B cell (primary cell): ENCODE results near the gene GALM. TPM values are rescaled to one million over a fixed set of nuclear protein-coding genes. Genes with fewer than 3 reads are reported as not detected.

ENCODE experiments used
- ATAC-seq: fragments of 200-7000 bp; cut with Tn5 transposase; one replicate; pipeline ENCODE4 v1.10.0; 2021; ENCODE audit warnings: low read depth, mild to moderate bottlenecking, moderate number of reproducible peaks, moderate library complexity
- CTCF ChIA-PET: fragments of 350-600 bp; sonication (Branson Sonifier 250); formaldehyde crosslinking; loops from one replicate; lab custom pipeline; 2021; ENCODE audit warnings: antibody characterized with exemption, inconsistent platforms; lab: Charles Lee
- POLR2A ChIA-PET: fragments of 350-600 bp; sonication (Branson Sonifier 250); formaldehyde crosslinking; loops from one replicate; lab custom pipeline; 2021; ENCODE audit warnings: antibody characterized with exemption; lab: Charles Lee
- DNase-seq: peaks from one replicate; pipeline ENCODE4 v3.0.0; 2013
- H2AFZ ChIP-seq: 2 replicates; pipeline ENCODE4 v1.6.1; 2012; ENCODE audit warnings: mild to moderate bottlenecking, low read depth, low read length; ENCODE audit not compliant: insufficient read depth, poor library complexity, severe bottlenecking
- H3K27ac ChIP-seq, 2 donors: 1 replicate in 1 of 2; 2 replicates in 1 of 2; pipeline ENCODE4 v1.5.1; 2012 to 2013; ENCODE audit warnings: low read length in 2 of 2, mild to moderate bottlenecking in 2 of 2, moderate library complexity in 1 of 2
- H3K27me3 ChIP-seq, 4 experiments: fragments of 200-600 bp in 1 of 4; sonication (generic) in 1 of 4; replicated peaks in 1 of 4; 1 replicate in 2 of 4; 2 replicates in 2 of 4; pipeline versions ENCODE4 v1.6.1 to v1.7.0; 2013 to 2016; ENCODE audit warnings: low read length in 3 of 4, mild to moderate bottlenecking in 2 of 4, mixed read lengths in 1 of 4, moderate library complexity in 1 of 4; ENCODE audit not compliant: insufficient read depth in 4 of 4, control insufficient read depth in 3 of 4; ENCODE audit errors: control extremely low read depth in 1 of 4
- H3K36me3 ChIP-seq, 2 experiments: replicated peaks in 1 of 2; 1 replicate in 1 of 2; 2 replicates in 1 of 2; pipeline versions ENCODE4 v1.6.1 to v1.7.1; 2013; ENCODE audit warnings: low read length in 1 of 2; ENCODE audit not compliant: insufficient read depth in 2 of 2, control insufficient read depth in 1 of 2; ENCODE audit errors: control extremely low read depth in 1 of 2, extremely low read depth in 1 of 2
- H3K4me1 ChIP-seq, 2 donors: fragments of 200-600 bp in 1 of 2; sonication (generic) in 1 of 2; 1 replicate in 1 of 2; 2 replicates in 1 of 2; pipeline versions ENCODE4 v1.5.1 to v1.6.1; 2013 to 2017; ENCODE audit warnings: low read length in 2 of 2; ENCODE audit not compliant: control insufficient read depth in 2 of 2, insufficient read depth in 2 of 2
- H3K4me2 ChIP-seq: replicated peaks from 2 replicates; pipeline ENCODE3; 2012; ENCODE audit warnings: mild to moderate bottlenecking, low read depth, low read length; ENCODE audit not compliant: poor library complexity, severe bottlenecking
- H3K4me3 ChIP-seq, 5 experiments: fragments of 200-600 bp in 1 of 5; sonication (generic) in 1 of 5; 1 replicate in 3 of 5; 2 replicates in 2 of 5; pipeline versions ENCODE4 v1.5.1 to v1.7.0; 2011 to 2016; ENCODE audit warnings: low read length in 4 of 5, mild to moderate bottlenecking in 4 of 5, low read depth in 2 of 5, control low read depth in 1 of 5, moderate library complexity in 1 of 5; ENCODE audit not compliant: insufficient read depth in 1 of 5; ENCODE audit errors: control extremely low read depth in 1 of 5, extremely low read depth in 1 of 5
- H3K79me2 ChIP-seq: fragments of 200-600 bp; sonication (generic); one replicate; pipeline ENCODE4 v1.6.0; 2016; ENCODE audit warnings: low read length; ENCODE audit not compliant: control insufficient read depth, insufficient read depth
- H3K9ac ChIP-seq: fragments of 200-600 bp; sonication (generic); 2 replicates; pipeline ENCODE4 v1.6.1; 2017; ENCODE audit warnings: mild to moderate bottlenecking, low read length, moderate library complexity
- H3K9me3 ChIP-seq, 3 donors: one replicate each; pipeline versions ENCODE4 v1.6.1 to v1.7.1; 2013; ENCODE audit warnings: low read length in 2 of 3; ENCODE audit not compliant: control insufficient read depth in 2 of 3, insufficient read depth in 1 of 3; ENCODE audit errors: control extremely low read depth in 1 of 3
- H4K20me1 ChIP-seq: 2 replicates; pipeline ENCODE4 v1.6.0; 2012; ENCODE audit warnings: mild to moderate bottlenecking, low read length; ENCODE audit not compliant: insufficient read depth, control insufficient read depth, poor library complexity, severe bottlenecking
- H3K27ac Mint-ChIP-seq: one replicate; pipeline ENCODE4 v1.8.0; 2021; ENCODE audit warnings: mixed read lengths
- H3K27me3 Mint-ChIP-seq: one replicate; pipeline ENCODE4 v1.8.0; 2021; ENCODE audit warnings: mixed read lengths
- H3K4me1 Mint-ChIP-seq: one replicate; pipeline ENCODE4 v1.8.0; 2021; ENCODE audit warnings: mixed read lengths
- H3K4me3 Mint-ChIP-seq: one replicate; pipeline ENCODE4 v1.8.0; 2021; ENCODE audit warnings: mixed read lengths
- H3K9me3 Mint-ChIP-seq: one replicate; pipeline ENCODE4 v1.8.0; 2022; ENCODE audit warnings: mixed read lengths; ENCODE audit not compliant: insufficient read depth
- CTCF ChIP-seq: fragments of 200-600 bp; IDR thresholded peaks from one replicate; pipeline ENCODE4 v1.8.0; 2022; ENCODE audit warnings: antibody characterized with exemption, mild to moderate bottlenecking
- EZH2 ChIP-seq: IDR thresholded peaks from 2 replicates; pipeline ENCODE4 v1.6.1; 2012; ENCODE audit warnings: borderline replicate concordance, low read depth, mild to moderate bottlenecking, moderate library complexity, low read length; ENCODE audit not compliant: insufficient read depth, poor library complexity, severe bottlenecking
- WGBS: methylation state at CpG from one replicate; pipeline ENCODE4 v1.1.5; 2013; ENCODE audit warnings: missing lambda C conversion rate; ENCODE audit not compliant: insufficient coverage; 5-methylcytosine and 5-hydroxymethylcytosine counted together
- intact Hi-C: fragments of 100-400 bp; cut with micrococcal nuclease; formaldehyde crosslinking; loops from one replicate; pipeline ENCODE4 v1.10.0; 2022
- polyA plus RNA-seq: library from polyadenylated mRNA; depleted of rRNA; stranded (reverse); fragments of >200 nt; gene quantifications from 2 replicates; pipeline ENCODE4 v1.2.3, GENCODE V29; 2012
- total RNA-seq, 2 donors: library from RNA; stranded (reverse); fragments of 120-200 nt in 1 of 2; gene quantifications; 1 replicate in 1 of 2; 2 replicates in 1 of 2; pipeline versions ENCODE4 v1.2.3 to v1.2.4, GENCODE V29; 2013 to 2022

Gene GALM
- total and polyA plus RNA-seq, 2 donors (not counting 1 experiment from before 2014, with no cell fraction given), result 5.1 to 9.7 TPM

- CTCF ChIA-PET, result no interaction called here
- Histone ChIP-seq H3K4me3 (no peak overlapping the region), H3K4me1 (peaks cover 0 to 8% of the 10 kb centered on the region in 2 donors), H3K36me3 (no peaks in the 10 kb centered on the region), H3K9ac (no peak overlapping the region), H3K27me3 (no peaks in the 10 kb centered on the region), H3K9me3 (no peaks in the 10 kb centered on the region), H4K20me1 (no peaks in the 10 kb centered on the region), H3K4me2 (no peak overlapping the region), H2AFZ (no peak overlapping the region), H3K79me2 (no peaks in the 10 kb centered on the region), H3K27ac (no peak overlapping the region)
- no CpG with 5 or more reads among the region's 3 CpGs for WGBS
- intact Hi-C loops, result no loop called here
- DNase-seq, result no peak
- Mint-ChIP-seq H3K4me3 (no peak overlapping the region), H3K4me1 (peaks cover 7% of the 10 kb centered on the region), H3K27ac (no peak overlapping the region), H3K9me3 (no peaks in the 10 kb centered on the region), H3K27me3 (peaks cover 3% of the 10 kb centered on the region)
- POLR2A ChIA-PET, result no interaction called here
- ATAC-seq, result no peak
- TF ChIP-seq EZH2 (no peak), CTCF (no peak)
These were observed 4.6 kb upstream of the GALM start for GRCh38 chr2:38661306-38661705.

GRCh38 chr2:38666556-38666910, 619 bp downstream of the GALM start:
- intact Hi-C loops, result loop anchor here (1.0 to 5.0 kb wide), 3 partner anchors 63 to 456 kb away; partner anchors contain the start of genes SOS1 and SRSF7
- Histone ChIP-seq H4K20me1 (no peaks in the 10 kb centered on the region), H3K4me2 (peak overlapping the region; percentile 86), H3K79me2 (peaks cover 18% of the 10 kb centered on the region), H3K27me3 (no peaks in the 10 kb centered on the region), H3K4me3 (peak overlapping the region; percentile 66 to 90 (median 77)), H3K9me3 (no peaks in the 10 kb centered on the region), H3K9ac (peak overlapping the region; percentile 73), H3K4me1 (peaks cover 8 to 21% of the 10 kb centered on the region in 2 donors), H2AFZ (peak overlapping the region; percentile 83), H3K27ac (peak overlapping the region; percentile 46 to 62), H3K36me3 (no peaks in the 10 kb centered on the region)
- H3K27me3 Mint-ChIP-seq, result no peaks in the 10 kb centered on the region
- whole genome bisulfite sequencing, result 24% methylated on average over 2 of the region's 4 CpGs
- peak overlapping the region; percentile 66 for H3K27ac Mint-ChIP-seq
- DNase-seq, result no peak
- ChIA-PET POLR2A (interaction anchor here (0.6 to 2.3 kb wide), 3 partner anchors 84 to 133 kb away, joined by 3 to 8 read pairs (median 8); partner anchors contain the start of gene SRSF7), CTCF (interaction anchor here (0.5 to 2.3 kb wide), 8 partner anchors 16 to 134 kb away, joined by 3 to 7 read pairs (median 3); no protein-coding TSS in a partner anchor)
- ATAC-seq, result peak; percentile 34
- no peaks in the 10 kb centered on the region for H3K9me3 Mint-ChIP-seq
- peaks cover 22% of the 10 kb centered on the region for H3K4me1 Mint-ChIP-seq
- no peak for TF ChIP-seq EZH2
- H3K4me3 Mint-ChIP-seq, result peak overlapping the region; percentile 90
